ENCODE results near the gene HOXD10.

DNA sequence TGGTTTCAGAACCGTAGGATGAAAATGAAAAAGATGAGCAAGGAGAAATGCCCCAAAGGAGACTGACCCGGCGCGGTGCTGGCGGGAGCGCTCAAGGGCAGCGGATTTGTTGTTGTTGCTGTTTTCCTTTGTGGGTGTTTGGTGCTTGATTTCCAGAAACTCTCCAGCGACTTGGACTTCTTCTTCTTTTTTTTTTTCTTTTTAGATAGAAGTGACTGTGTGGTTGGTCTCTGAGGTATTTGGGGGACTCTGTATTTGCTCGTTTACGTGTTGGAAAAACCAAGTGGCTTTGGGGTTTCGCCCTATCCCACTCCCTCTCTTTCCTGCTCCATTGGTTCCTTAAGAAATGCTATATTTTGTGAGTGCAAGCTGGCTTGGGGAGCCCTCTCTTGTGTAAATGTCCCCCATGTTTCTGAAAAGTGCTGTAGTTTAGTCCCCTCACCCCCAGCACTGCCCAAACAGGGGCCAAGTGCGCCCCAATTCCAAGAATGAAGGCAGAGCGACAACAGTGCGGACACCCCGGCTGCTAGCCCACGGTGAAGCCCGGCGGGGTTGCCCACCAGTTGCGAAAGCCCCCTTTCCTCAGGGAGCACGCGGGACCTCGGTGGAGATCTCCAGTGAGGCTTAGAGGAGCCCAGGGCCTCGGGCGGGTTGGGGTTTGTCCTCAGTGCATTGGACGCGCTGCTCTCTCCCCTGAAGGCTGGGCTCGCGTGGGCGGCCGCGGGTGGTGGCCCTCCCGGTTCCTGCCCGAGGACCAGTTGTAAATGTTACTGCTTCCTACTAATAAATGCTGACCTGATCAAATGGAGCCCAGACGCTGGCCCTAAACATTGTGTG lies 7.8 kb downstream of the HOXD10 start:
- no peak for TF ChIP-seq CTCF (conservative IDR thresholded peaks at IDR 0.05)
- TF ChIP-seq ZFX (IDR thresholded peaks at IDR 0.05): no peak
